GM12801 (cell line): ENCODE results near the gene ZCCHC4.

Source experiments
- TF ChIP-seq, protein P1 (sequence below): IDR thresholded peaks from one replicate; pipeline ENCODE4 v1.5.1; 2011; ENCODE audit warnings: control low read depth; ENCODE audit not compliant: insufficient read length; ENCODE audit errors: extremely low read depth

ZCCHC4 gene

GRCh38 chr4:25367877-25368276 is 55.3 kb downstream of the ZCCHC4 start:
- TF ChIP-seq, protein P1, sequence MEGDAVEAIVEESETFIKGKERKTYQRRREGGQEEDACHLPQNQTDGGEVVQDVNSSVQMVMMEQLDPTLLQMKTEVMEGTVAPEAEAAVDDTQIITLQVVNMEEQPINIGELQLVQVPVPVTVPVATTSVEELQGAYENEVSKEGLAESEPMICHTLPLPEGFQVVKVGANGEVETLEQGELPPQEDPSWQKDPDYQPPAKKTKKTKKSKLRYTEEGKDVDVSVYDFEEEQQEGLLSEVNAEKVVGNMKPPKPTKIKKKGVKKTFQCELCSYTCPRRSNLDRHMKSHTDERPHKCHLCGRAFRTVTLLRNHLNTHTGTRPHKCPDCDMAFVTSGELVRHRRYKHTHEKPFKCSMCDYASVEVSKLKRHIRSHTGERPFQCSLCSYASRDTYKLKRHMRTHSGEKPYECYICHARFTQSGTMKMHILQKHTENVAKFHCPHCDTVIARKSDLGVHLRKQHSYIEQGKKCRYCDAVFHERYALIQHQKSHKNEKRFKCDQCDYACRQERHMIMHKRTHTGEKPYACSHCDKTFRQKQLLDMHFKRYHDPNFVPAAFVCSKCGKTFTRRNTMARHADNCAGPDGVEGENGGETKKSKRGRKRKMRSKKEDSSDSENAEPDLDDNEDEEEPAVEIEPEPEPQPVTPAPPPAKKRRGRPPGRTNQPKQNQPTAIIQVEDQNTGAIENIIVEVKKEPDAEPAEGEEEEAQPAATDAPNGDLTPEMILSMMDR: no peak

DNA sequence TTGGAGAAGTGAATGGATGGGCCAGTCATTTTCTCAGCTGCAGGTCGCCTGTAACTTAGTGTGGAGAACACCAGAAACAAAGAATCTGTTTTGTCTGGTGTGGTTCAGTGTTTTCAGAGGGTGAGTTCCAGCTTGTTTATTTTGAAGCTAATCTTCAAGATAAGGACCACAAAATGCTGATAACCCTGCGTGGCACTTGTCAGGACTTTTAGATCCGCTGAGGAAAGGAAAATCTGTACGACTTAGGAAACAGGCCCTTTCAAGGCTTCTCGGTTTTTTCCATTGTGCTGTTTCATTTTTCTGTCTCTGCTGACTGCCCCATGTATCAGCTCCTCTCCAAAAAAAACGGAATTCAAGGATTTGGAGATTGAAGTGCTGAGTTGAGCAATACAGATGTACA is 55.7 kb downstream of the ZCCHC4 start:
- TF ChIP-seq, protein P1: no peak

- TF ChIP-seq, protein P1: no peak
Observed at GRCh38 chr4:25370242-25370641, 57.7 kb downstream of the ZCCHC4 start.

GRCh38 chr4:25376754-25377571 is 64.4 kb downstream of the ZCCHC4 start, which contains the start of gene ANAPC4:
TSS of gene ANAPC4 (plus strand) at chr4:25377263. CDS start at chr4:25377428, 165 bp downstream.
- TF ChIP-seq, protein P1: no peak

- TF ChIP-seq, protein P1: no peak
Observed at GRCh38 chr4:25377572-25378436, 65.2 kb downstream of the ZCCHC4 start.

GRCh38 chr4:25378437-25378743 is 65.8 kb downstream of the ZCCHC4 start:
- TF ChIP-seq, protein P1: no peak

- TF ChIP-seq, protein P1: no peak
Observed at GRCh38 chr4:25379591-25379990, 67.0 kb downstream of the ZCCHC4 start.
